PFSK-1 (cell line): ENCODE measurements around the gene ABCA7.

Experiments
- FOXP2 ChIP-seq: optimal IDR thresholded peaks from 2 replicates; pipeline ENCODE3; 2011; ENCODE audit warnings: borderline replicate concordance, control low read depth, inconsistent platforms; ENCODE audit not compliant: insufficient read depth; ENCODE audit errors: extremely low read length, extremely low read depth
- POLR2AphosphoS5 ChIP-seq: IDR thresholded peaks from 2 replicates; pipeline ENCODE4 v1.6.1; 2012; ENCODE audit warnings: low read depth, mild to moderate bottlenecking, control low read depth, low read length, moderate library complexity
- REST ChIP-seq, 2 experiments: IDR thresholded peaks; 2 replicates each; pipeline versions ENCODE4 v1.6.1 to v1.8.0; 2011 to 2012; ENCODE audit warnings: low read depth in 2 of 2, low read length in 2 of 2, control low read depth in 1 of 2, inconsistent platforms in 1 of 2, mild to moderate bottlenecking in 1 of 2, moderate library complexity in 1 of 2; ENCODE audit not compliant: insufficient read depth in 1 of 2
- SIN3A ChIP-seq: IDR thresholded peaks from 2 replicates; pipeline ENCODE4 v1.6.1; 2012; ENCODE audit warnings: mild to moderate bottlenecking, low read length, moderate library complexity, borderline replicate concordance; ENCODE audit not compliant: insufficient read depth
- TAF1 ChIP-seq: IDR thresholded peaks from 2 replicates; pipeline ENCODE4 v1.6.1; 2012; ENCODE audit warnings: low read length, control low read depth, borderline replicate concordance; ENCODE audit not compliant: insufficient read depth

GRCh38 chr19:1108291-1109031 lies 68.6 kb downstream of the ABCA7 start:
- TF ChIP-seq POLR2AphosphoS5 (no peak), REST (IDR thresholded peaks at IDR 0.05; ENCODE audit: insufficient read depth in 1 of 2, low read depth in 2 of 2, low read length in 2 of 2) (no peak), SIN3A (no peak), FOXP2 (no peak), TAF1 (no peak)
